Frontal cortex (tissue), 4 donors: ENCODE results near the gene TSPAN8. TPM values are rescaled to one million over a fixed set of nuclear protein-coding genes. Genes with fewer than 3 reads are reported as not detected.

Experiments
- DNase-seq, 2 donors: peaks; one replicate each; pipeline ENCODE4 v3.0.0; 2012; ENCODE audit warnings: low spot score in 2 of 2
- FAIRE-seq: peaks from 2 replicates; lab custom pipeline; 2012; peaks lifted over from hg19 to GRCh38; lab: Jason Lieb, UNC
- total RNA-seq: library from RNA; depleted of rRNA; stranded (reverse); fragments of >200 nt; gene quantifications from one replicate; pipeline ENCODE4 v1.2.3, GENCODE V29; 2014
- donor health status: control.
- donor health status: control.
- donor health status: control.

Gene TSPAN8
- not detected for total RNA-seq

- DNase-seq (no peak), FAIRE-seq (no peak)
These were observed at the start of gene TSPAN8 for GRCh38 chr12:71157601-71158233. TSS of gene TSPAN8 (minus strand) at chr12:71157999. CDS start at chr12:71157678, 321 bp downstream.

GRCh38 chr12:71201136-71201679, 43.4 kb upstream of the TSPAN8 start:
- FAIRE-seq = no peak
- DNase-seq = no peak

GRCh38 chr12:71200706-71201105, 42.9 kb upstream of the TSPAN8 start:
- FAIRE-seq (no peak), DNase-seq (no peak)

GRCh38 chr12:71197460-71197859, 39.7 kb upstream of the TSPAN8 start:
- FAIRE-seq (no peak), DNase-seq (no peak)

GRCh38 chr12:71195338-71195896, 37.6 kb upstream of the TSPAN8 start:
- FAIRE-seq = no peak

GRCh38 chr12:71194657-71195056, 36.9 kb upstream of the TSPAN8 start:
- DNase-seq = no peak
- FAIRE-seq = no peak

More at GRCh38 chr12:71195338-71195896, 37.6 kb upstream of the TSPAN8 start:
- DNase-seq = no peak

GRCh38 chr12:71193041-71193440, 35.2 kb upstream of the TSPAN8 start:
- no peak for FAIRE-seq
- no peak for DNase-seq

- FAIRE-seq = no peak
- DNase-seq = no peak
These were observed 33.9 kb upstream of the TSPAN8 start for GRCh38 chr12:71191509-71192196.

GRCh38 chr12:71190822-71191221, 33.0 kb upstream of the TSPAN8 start:
- no peak for FAIRE-seq

GRCh38 chr12:71187379-71187778, 29.6 kb upstream of the TSPAN8 start:
- DNase-seq (no peak), FAIRE-seq (no peak)

More at GRCh38 chr12:71190822-71191221, 33.0 kb upstream of the TSPAN8 start:
- DNase-seq = no peak

GRCh38 chr12:71186571-71187288, 28.9 kb upstream of the TSPAN8 start:
- DNase-seq = no peak
- FAIRE-seq = no peak

- DNase-seq (no peak), FAIRE-seq (no peak)
These were observed 26.0 kb upstream of the TSPAN8 start for GRCh38 chr12:71183846-71184245.

GRCh38 chr12:71183018-71183417, 25.2 kb upstream of the TSPAN8 start:
- FAIRE-seq = no peak

GRCh38 chr12:71178162-71178561, 20.4 kb upstream of the TSPAN8 start:
- DNase-seq (no peak), FAIRE-seq (peak; percentile 34)

More at GRCh38 chr12:71183018-71183417, 25.2 kb upstream of the TSPAN8 start:
- DNase-seq = no peak

- FAIRE-seq (no peak), DNase-seq (no peak)
These were observed 17.0 kb upstream of the TSPAN8 start for GRCh38 chr12:71174825-71175224.

- FAIRE-seq (no peak), DNase-seq (no peak)
These were observed 16.3 kb upstream of the TSPAN8 start for GRCh38 chr12:71174146-71174545.

- FAIRE-seq = no peak
- DNase-seq = no peak
These were observed 12.7 kb upstream of the TSPAN8 start for GRCh38 chr12:71170456-71170855.

- FAIRE-seq (no peak), DNase-seq (no peak)
These were observed 11.5 kb upstream of the TSPAN8 start for GRCh38 chr12:71169286-71169685.

GRCh38 chr12:71166862-71167496, 9.2 kb upstream of the TSPAN8 start:
- DNase-seq (no peak), FAIRE-seq (no peak)

- FAIRE-seq (no peak), DNase-seq (no peak)
These were observed 8.5 kb upstream of the TSPAN8 start for GRCh38 chr12:71166280-71166679.
